ENCODE data around the gene FBXW10B.
"Not testable (repeated sequence)": the region's sequence is repeated elsewhere in the genome, so short reads cannot be mapped to it uniquely, and the experiment has no call there.

GRCh38 chr17:15574660-15575059 is 44.8 kb downstream of the FBXW10B start:
- not testable (repeated sequence) for TF ChIP-seq CTCF, POLR2A (IDR thresholded peaks at IDR 0.05)

Data from heart left ventricle (tissue), 13 donors.